SK-N-SH treated with all-trans-retinoic acid at 6 μM for 48 hours (cell line): Measurements from ENCODE around the gene KIAA1671.

Experiments used
- ISL1 ChIP-seq: fragments of 250-450 bp; sonication (Bioruptor Pico); IDR thresholded peaks from 2 replicates; pipeline ENCODE4 v2.1.2; 2022; ENCODE audit warnings: mild to moderate bottlenecking, moderate library complexity
- RARB ChIP-seq: fragments of 250-450 bp; sonication (Bioruptor Pico); IDR thresholded peaks from 2 replicates; pipeline ENCODE4 v1.8.0; 2021; ENCODE audit warnings: mild to moderate bottlenecking, moderate library complexity
- SNAI2 ChIP-seq: fragments of 250-450 bp; sonication (Bioruptor Pico); IDR thresholded peaks from 2 replicates; pipeline ENCODE4 v1.5.0; 2020; ENCODE audit warnings: mild to moderate bottlenecking, moderate library complexity
- TOX ChIP-seq: fragments of 250-450 bp; sonication (Bioruptor Pico); IDR thresholded peaks from 2 replicates; pipeline ENCODE4 v1.8.0; 2021; ENCODE audit warnings: mild to moderate bottlenecking, moderate library complexity, borderline replicate concordance
- ZFP3 ChIP-seq: fragments of 250-450 bp; sonication (Bioruptor Pico); IDR thresholded peaks from 2 replicates; pipeline ENCODE4 v1.5.0; 2020; ENCODE audit warnings: mild to moderate bottlenecking, moderate library complexity

DNA sequence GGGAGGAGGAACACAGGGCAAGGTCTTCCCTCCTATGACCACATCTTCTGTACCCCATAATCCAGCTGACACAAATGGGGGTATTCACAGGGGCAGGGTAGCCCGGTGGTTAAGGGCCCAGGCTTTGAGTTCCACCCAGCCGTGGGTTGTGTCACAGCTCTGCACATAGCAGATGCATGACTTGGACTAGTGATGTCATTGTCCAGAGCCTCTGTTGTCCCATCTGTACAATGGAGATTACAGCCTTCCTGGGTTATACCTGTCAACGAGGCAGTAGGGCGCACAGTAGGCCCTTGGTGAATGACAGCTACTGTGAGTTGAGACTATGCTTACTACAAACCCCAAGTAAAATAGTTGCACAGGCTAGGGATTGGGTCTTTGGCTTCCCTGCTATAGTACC lies 147.9 kb downstream of the KIAA1671 start:
- TF ChIP-seq TOX (CRISPR knock-in tag), result no peak
- no peak for TF ChIP-seq RARB
- TF ChIP-seq ZFP3 (CRISPR knock-in tag), result no peak
- no peak for TF ChIP-seq SNAI2 (CRISPR knock-in tag)
- TF ChIP-seq ISL1, result no peak
